K562 (cell line): ENCODE results near the gene CRYBG1.

ENCODE experiments used
- CTCF ChIP-seq, 3 experiments: IDR thresholded peaks in 2 of 3; conservative IDR thresholded peaks in 1 of 3; 2 replicates each; pipeline ENCODE4 v1.5.1; 2011 to 2012; ENCODE audit warnings: low read length in 3 of 3, mild to moderate bottlenecking in 3 of 3, control low read depth in 2 of 3, improper control_type of control experiment in 1 of 3, inconsistent platforms in 1 of 3, low read depth in 1 of 3, mixed read lengths in 1 of 3, moderate library complexity in 1 of 3; ENCODE audit not compliant: insufficient read depth in 2 of 3
- E2F5 ChIP-seq: sonication (generic); formaldehyde crosslinking; IDR thresholded peaks from 2 replicates; pipeline ENCODE4 v1.8.0; 2022; ENCODE audit warnings: mild to moderate bottlenecking, missing genetic modification reagents
- EZH2 ChIP-seq: IDR thresholded peaks from 2 replicates; pipeline ENCODE4 v1.6.1; 2012; ENCODE audit warnings: low read depth, mild to moderate bottlenecking, inconsistent platforms, low read length, borderline replicate concordance
- FOXO4 ChIP-seq: fragments of 450-650 bp; formaldehyde crosslinking; IDR thresholded peaks from 2 replicates; pipeline ENCODE4 v1.4.0; 2020; ENCODE audit warnings: mild to moderate bottlenecking, moderate library complexity
- FOXP4 ChIP-seq: sonication (generic); formaldehyde crosslinking; IDR thresholded peaks from 2 replicates; pipeline ENCODE4 v1.8.0; 2022; ENCODE audit warnings: mild to moderate bottlenecking, missing genetic modification reagents, borderline replicate concordance
- PURB ChIP-seq: sonication (generic); formaldehyde crosslinking; IDR thresholded peaks from 2 replicates; pipeline ENCODE4 v1.9.0; 2021; ENCODE audit warnings: low read depth, mild to moderate bottlenecking, missing genetic modification reagents
- RERE ChIP-seq: sonication (generic); formaldehyde crosslinking; IDR thresholded peaks from 2 replicates; pipeline ENCODE4 v1.8.0; 2023; ENCODE audit warnings: missing genetic modification reagents, mild to moderate bottlenecking, borderline replicate concordance
- TEAD1 ChIP-seq, 2 experiments: fragments of 450-650 bp in 1 of 2; sonication (generic) in 1 of 2; formaldehyde crosslinking; IDR thresholded peaks; 2 replicates each; pipeline versions ENCODE4 v1.4.0 to v1.8.0; 2020 to 2022; ENCODE audit warnings: mild to moderate bottlenecking in 2 of 2, missing genetic modification reagents in 1 of 2
- YY1 ChIP-seq, 3 experiments: IDR thresholded peaks; 2 replicates each; pipeline ENCODE4 v1.6.1; 2011; ENCODE audit warnings: low read length in 2 of 3, mild to moderate bottlenecking in 2 of 3, moderate library complexity in 2 of 3, borderline replicate concordance in 1 of 3, control low read depth in 1 of 3, low read depth in 1 of 3; ENCODE audit not compliant: insufficient read depth in 3 of 3, insufficient replicate concordance in 2 of 3, control insufficient read depth in 1 of 3, insufficient read length in 1 of 3; ENCODE audit errors: extremely low read depth in 1 of 3
- ZNF184 ChIP-seq: sonication (generic); formaldehyde crosslinking; IDR thresholded peaks from 2 replicates; pipeline ENCODE4 v1.5.0; 2020; ENCODE audit warnings: missing genetic modification reagents
- ZNF280B ChIP-seq: fragments of 250-450 bp; sonication (Bioruptor Pico); IDR thresholded peaks from 2 replicates; pipeline ENCODE4 v1.5.1; 2021; ENCODE audit warnings: mild to moderate bottlenecking
- ZNF354B ChIP-seq: fragments of 250-450 bp; sonication (Bioruptor Pico); IDR thresholded peaks from 2 replicates; pipeline ENCODE4 v1.4.0; 2020

GRCh38 chr6:106381881-106382280 lies 21.4 kb downstream of the CRYBG1 start:
- TF ChIP-seq ZNF354B (CRISPR knock-in tag) (no peak), FOXO4 (no peak), RERE (CRISPR knock-in tag) (no peak), YY1 (IDR thresholded peaks at IDR 0.05; ENCODE audit: borderline replicate concordance in 1 of 3, control insufficient read depth in 1 of 3, extremely low read depth in 1 of 3, insufficient read depth in 3 of 3, insufficient read length in 1 of 3, insufficient replicate concordance in 2 of 3, low read depth in 1 of 3, low read length in 2 of 3) (no peak), ZNF280B (CRISPR knock-in tag) (no peak), CTCF (IDR thresholded peaks at IDR 0.05 in 2 of 3, conservative IDR thresholded peaks at IDR 0.05 in 1 of 3; ENCODE audit: insufficient read depth in 2 of 3, low read depth in 1 of 3, low read length in 3 of 3) (no peak), FOXP4 (CRISPR knock-in tag) (no peak), PURB (CRISPR knock-in tag) (no peak), ZNF184 (CRISPR knock-in tag) (no peak), E2F5 (CRISPR knock-in tag) (no peak), TEAD1 (CRISPR knock-in tag; IDR thresholded peaks at IDR 0.05) (no peak), EZH2 (no peak)
